Measurements from ENCODE around the gene ZNF138. TPM values are rescaled to one million over a fixed set of nuclear protein-coding genes. Genes with fewer than 3 reads are reported as not detected.

The ZNF138 gene
- total and polyA plus RNA-seq, 2 experiments from 2014 or later, result 48.7 to 68.4 TPM

DNA sequence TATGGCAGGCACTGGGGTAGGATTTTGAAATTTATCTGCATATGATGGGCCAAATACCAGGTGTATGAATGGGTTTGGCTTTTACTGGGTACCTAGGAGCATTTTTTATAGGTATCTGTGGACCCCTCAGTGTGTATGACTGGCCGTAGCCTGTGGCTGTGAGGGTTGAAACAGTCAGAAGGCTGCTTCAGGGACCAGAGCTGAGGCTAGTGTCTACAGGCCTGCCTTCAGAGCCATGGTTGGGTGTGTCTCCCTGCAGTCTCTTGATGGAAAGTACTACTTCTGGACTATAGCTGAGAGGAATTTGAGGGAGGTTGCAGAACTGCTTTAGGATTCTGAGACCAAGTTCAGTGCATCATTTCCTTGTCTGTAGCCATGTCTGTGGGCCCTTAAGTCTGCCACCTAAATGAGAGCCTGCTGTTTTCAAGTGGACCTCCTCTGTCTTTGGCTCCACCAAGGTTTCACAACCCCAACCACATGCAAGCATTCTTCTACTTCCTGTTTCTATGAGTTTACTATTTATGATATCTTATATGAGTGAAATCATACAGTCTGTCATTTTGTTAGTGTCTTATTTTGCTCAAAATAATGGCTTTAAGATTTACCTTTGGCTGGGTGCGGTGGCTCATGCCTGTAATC is 19.9 kb upstream of the ZNF138 start:
- H3K9me3 Mint-ChIP-seq, result peaks cover 54% of the 10 kb centered on the region
- H3K27ac Mint-ChIP-seq, result no peak overlapping the region
- Histone ChIP-seq H3K79me2 (replicated peaks; ENCODE audit: insufficient read depth) (no peaks in the 10 kb centered on the region), H3K4me3 (no peak overlapping the region), H3K36me3 (ENCODE audit: insufficient read depth) (no peaks in the 10 kb centered on the region), H3K27ac (ENCODE audit: low read depth) (no peak overlapping the region), H2AFZ (no peak overlapping the region), H3K9me2 (ENCODE audit: insufficient read depth) (no peaks in the 10 kb centered on the region), H4K20me1 (replicated peaks; ENCODE audit: insufficient read depth) (no peaks in the 10 kb centered on the region), H3F3A (replicated peaks; ENCODE audit: low read depth) (no peaks in the 10 kb centered on the region), H3K4me1 (ENCODE audit: insufficient read depth) (no peaks in the 10 kb centered on the region), H3K4me2 (no peak overlapping the region), H3K27me3 (ENCODE audit: insufficient read depth) (no peaks in the 10 kb centered on the region)
- H3K4me3 Mint-ChIP-seq, result no peak overlapping the region
- DNase-seq (ENCODE audit: low spot score) (no peak), ATAC-seq (no peak)
- H3K27me3 Mint-ChIP-seq (ENCODE audit: insufficient read depth, low read depth, poor library complexity), result peaks cover 2% of the 10 kb centered on the region
- no peaks in the 10 kb centered on the region for H3K4me1 Mint-ChIP-seq
- H3K36me3 Mint-ChIP-seq (ENCODE audit: low read depth), result no peaks in the 10 kb centered on the region
- TF ChIP-seq EZH2phosphoT487 (IDR thresholded peaks at IDR 0.05; ENCODE audit: unreplicated experiment), result no peak
- TF ChIP-seq, protein P1, sequence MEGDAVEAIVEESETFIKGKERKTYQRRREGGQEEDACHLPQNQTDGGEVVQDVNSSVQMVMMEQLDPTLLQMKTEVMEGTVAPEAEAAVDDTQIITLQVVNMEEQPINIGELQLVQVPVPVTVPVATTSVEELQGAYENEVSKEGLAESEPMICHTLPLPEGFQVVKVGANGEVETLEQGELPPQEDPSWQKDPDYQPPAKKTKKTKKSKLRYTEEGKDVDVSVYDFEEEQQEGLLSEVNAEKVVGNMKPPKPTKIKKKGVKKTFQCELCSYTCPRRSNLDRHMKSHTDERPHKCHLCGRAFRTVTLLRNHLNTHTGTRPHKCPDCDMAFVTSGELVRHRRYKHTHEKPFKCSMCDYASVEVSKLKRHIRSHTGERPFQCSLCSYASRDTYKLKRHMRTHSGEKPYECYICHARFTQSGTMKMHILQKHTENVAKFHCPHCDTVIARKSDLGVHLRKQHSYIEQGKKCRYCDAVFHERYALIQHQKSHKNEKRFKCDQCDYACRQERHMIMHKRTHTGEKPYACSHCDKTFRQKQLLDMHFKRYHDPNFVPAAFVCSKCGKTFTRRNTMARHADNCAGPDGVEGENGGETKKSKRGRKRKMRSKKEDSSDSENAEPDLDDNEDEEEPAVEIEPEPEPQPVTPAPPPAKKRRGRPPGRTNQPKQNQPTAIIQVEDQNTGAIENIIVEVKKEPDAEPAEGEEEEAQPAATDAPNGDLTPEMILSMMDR (conservative IDR thresholded peaks at IDR 0.05; ENCODE audit: low read depth in 2 of 2), result no peak
- TF ChIP-seq POLR2AphosphoS5 (IDR thresholded peaks at IDR 0.05; ENCODE audit: low read depth), result no peak
- TF ChIP-seq, protein P2, sequence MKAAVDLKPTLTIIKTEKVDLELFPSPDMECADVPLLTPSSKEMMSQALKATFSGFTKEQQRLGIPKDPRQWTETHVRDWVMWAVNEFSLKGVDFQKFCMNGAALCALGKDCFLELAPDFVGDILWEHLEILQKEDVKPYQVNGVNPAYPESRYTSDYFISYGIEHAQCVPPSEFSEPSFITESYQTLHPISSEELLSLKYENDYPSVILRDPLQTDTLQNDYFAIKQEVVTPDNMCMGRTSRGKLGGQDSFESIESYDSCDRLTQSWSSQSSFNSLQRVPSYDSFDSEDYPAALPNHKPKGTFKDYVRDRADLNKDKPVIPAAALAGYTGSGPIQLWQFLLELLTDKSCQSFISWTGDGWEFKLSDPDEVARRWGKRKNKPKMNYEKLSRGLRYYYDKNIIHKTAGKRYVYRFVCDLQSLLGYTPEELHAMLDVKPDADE (IDR thresholded peaks at IDR 0.05), result no peak
- TF ChIP-seq ZNF331 (CRISPR knock-in tag; IDR thresholded peaks at IDR 0.05; ENCODE audit: low read depth), result no peak
- TF ChIP-seq, protein P3, sequence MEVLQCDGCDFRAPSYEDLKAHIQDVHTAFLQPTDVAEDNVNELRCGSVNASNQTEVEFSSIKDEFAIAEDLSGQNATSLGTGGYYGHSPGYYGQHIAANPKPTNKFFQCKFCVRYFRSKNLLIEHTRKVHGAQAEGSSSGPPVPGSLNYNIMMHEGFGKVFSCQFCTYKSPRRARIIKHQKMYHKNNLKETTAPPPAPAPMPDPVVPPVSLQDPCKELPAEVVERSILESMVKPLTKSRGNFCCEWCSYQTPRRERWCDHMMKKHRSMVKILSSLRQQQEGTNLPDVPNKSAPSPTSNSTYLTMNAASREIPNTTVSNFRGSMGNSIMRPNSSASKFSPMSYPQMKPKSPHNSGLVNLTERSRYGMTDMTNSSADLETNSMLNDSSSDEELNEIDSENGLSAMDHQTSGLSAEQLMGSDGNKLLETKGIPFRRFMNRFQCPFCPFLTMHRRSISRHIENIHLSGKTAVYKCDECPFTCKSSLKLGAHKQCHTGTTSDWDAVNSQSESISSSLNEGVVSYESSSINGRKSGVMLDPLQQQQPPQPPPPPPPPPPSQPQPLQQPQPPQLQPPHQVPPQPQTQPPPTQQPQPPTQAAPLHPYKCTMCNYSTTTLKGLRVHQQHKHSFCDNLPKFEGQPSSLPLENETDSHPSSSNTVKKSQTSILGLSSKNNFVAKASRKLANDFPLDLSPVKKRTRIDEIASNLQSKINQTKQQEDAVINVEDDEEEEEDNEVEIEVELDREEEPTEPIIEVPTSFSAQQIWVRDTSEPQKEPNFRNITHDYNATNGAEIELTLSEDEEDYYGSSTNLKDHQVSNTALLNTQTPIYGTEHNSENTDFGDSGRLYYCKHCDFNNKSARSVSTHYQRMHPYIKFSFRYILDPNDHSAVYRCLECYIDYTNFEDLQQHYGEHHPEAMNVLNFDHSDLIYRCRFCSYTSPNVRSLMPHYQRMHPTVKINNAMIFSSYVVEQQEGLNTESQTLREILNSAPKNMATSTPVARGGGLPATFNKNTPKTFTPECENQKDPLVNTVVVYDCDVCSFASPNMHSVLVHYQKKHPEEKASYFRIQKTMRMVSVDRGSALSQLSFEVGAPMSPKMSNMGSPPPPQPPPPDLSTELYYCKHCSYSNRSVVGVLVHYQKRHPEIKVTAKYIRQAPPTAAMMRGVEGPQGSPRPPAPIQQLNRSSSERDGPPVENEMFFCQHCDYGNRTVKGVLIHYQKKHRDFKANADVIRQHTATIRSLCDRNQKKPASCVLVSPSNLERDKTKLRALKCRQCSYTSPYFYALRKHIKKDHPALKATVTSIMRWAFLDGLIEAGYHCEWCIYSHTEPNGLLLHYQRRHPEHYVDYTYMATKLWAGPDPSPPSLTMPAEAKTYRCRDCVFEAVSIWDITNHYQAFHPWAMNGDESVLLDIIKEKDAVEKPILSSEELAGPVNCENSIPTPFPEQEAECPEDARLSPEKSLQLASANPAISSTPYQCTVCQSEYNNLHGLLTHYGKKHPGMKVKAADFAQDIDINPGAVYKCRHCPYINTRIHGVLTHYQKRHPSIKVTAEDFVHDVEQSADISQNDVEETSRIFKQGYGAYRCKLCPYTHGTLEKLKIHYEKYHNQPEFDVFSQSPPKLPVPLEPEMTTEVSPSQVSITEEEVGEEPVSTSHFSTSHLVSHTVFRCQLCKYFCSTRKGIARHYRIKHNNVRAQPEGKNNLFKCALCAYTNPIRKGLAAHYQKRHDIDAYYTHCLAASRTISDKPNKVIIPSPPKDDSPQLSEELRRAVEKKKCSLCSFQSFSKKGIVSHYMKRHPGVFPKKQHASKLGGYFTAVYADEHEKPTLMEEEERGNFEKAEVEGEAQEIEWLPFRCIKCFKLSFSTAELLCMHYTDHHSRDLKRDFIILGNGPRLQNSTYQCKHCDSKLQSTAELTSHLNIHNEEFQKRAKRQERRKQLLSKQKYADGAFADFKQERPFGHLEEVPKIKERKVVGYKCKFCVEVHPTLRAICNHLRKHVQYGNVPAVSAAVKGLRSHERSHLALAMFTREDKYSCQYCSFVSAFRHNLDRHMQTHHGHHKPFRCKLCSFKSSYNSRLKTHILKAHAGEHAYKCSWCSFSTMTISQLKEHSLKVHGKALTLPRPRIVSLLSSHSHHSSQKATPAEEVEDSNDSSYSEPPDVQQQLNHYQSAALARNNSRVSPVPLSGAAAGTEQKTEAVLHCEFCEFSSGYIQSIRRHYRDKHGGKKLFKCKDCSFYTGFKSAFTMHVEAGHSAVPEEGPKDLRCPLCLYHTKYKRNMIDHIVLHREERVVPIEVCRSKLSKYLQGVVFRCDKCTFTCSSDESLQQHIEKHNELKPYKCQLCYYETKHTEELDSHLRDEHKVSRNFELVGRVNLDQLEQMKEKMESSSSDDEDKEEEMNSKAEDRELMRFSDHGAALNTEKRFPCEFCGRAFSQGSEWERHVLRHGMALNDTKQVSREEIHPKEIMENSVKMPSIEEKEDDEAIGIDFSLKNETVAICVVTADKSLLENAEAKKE (CRISPR knock-in tag; IDR thresholded peaks at IDR 0.05), result no peak
- no peak for TF ChIP-seq ZNF114 (CRISPR knock-in tag; IDR thresholded peaks at IDR 0.05)
- no peak for TF ChIP-seq EZH2 (IDR thresholded peaks at IDR 0.05; ENCODE audit: low read depth, unreplicated experiment)
- no peak for TF ChIP-seq STAT1 (IDR thresholded peaks at IDR 0.05; ENCODE audit: unreplicated experiment)
- no peak for TF ChIP-seq NANOG (IDR thresholded peaks at IDR 0.05; ENCODE audit: borderline replicate concordance)
- TF ChIP-seq, protein P4, sequence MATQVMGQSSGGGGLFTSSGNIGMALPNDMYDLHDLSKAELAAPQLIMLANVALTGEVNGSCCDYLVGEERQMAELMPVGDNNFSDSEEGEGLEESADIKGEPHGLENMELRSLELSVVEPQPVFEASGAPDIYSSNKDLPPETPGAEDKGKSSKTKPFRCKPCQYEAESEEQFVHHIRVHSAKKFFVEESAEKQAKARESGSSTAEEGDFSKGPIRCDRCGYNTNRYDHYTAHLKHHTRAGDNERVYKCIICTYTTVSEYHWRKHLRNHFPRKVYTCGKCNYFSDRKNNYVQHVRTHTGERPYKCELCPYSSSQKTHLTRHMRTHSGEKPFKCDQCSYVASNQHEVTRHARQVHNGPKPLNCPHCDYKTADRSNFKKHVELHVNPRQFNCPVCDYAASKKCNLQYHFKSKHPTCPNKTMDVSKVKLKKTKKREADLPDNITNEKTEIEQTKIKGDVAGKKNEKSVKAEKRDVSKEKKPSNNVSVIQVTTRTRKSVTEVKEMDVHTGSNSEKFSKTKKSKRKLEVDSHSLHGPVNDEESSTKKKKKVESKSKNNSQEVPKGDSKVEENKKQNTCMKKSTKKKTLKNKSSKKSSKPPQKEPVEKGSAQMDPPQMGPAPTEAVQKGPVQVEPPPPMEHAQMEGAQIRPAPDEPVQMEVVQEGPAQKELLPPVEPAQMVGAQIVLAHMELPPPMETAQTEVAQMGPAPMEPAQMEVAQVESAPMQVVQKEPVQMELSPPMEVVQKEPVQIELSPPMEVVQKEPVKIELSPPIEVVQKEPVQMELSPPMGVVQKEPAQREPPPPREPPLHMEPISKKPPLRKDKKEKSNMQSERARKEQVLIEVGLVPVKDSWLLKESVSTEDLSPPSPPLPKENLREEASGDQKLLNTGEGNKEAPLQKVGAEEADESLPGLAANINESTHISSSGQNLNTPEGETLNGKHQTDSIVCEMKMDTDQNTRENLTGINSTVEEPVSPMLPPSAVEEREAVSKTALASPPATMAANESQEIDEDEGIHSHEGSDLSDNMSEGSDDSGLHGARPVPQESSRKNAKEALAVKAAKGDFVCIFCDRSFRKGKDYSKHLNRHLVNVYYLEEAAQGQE (IDR thresholded peaks at IDR 0.05; ENCODE audit: unreplicated experiment), result no peak
- no peak for TF ChIP-seq JUNB (IDR thresholded peaks at IDR 0.05; ENCODE audit: unreplicated experiment)

Data from GM23338 (cell line).